Esophagus mucosa (tissue), 1 donor: Measurements from ENCODE around the gene PGA5. TPM values are rescaled to one million over a fixed set of nuclear protein-coding genes. Genes with fewer than 3 reads are reported as not detected.
"Not testable (repeated sequence)": the region's sequence is repeated elsewhere in the genome, so short reads cannot be mapped to it uniquely, and the experiment has no call there.

Experiments used
- ATAC-seq: fragments of 200-7000 bp; cut with Tn5 transposase; one replicate; pipeline ENCODE4 v1.9.1; 2020
- total RNA-seq: library from RNA; stranded (reverse); gene quantifications from one replicate; pipeline ENCODE4 v1.2.4, GENCODE V29; 2023
- donor health status: DM: yes; HTN: yes; CAD: no.

Gene PGA5
- total RNA-seq, 1 donor from 2014 or later: not detected

DNA sequence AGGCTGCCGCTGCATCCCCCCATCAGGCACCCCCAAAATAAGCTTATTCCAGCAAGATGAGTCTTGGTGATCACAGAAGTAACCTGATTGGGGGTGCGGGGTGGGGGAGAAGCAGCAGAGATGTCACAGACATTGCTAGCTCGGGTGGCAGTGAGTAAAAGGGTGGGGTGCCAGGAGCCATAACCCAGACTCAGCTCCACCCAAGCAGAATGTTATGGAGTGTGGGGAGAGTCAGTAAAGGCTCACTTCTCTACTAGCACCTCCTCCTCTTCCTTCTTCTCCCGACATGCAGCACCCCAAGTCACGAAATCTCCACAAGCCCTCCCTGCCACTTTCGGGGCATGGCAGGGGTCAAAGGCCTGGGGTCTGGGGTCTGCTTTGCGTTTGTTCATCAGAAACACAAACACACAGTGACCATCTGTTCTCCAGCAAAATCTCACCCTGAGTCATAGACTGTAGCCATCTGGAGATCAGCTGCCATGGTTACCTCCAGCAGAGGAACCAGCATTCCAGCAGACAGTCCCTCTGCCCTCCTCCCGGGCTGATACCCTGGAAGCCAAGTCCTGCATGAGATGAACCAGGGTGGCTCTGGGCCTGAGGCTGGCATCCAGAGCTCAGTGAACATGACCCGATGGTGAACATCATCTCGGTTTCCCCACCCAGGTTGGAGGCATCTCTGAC is 14.4 kb upstream of the PGA5 start:
- ATAC-seq: not testable (repeated sequence)

DNA sequence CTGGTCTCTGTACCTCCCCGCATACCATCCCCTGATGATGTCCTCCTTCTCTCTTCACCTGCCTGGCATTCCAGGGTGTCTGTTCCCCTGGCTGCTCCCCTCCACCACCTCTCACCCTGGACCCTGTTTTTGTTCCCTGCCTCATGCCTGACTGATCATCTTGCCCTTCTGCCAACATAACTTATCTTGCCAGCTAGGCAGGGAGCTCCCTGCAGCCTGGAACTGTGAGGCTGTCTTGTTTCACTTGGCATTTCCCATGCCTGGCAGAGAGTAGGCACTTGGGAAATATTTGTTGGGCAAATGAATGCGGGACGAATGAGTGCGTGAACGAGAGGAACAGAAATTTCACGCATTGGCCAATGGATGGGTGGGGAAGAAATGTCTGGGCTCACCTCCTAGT is 11.5 kb upstream of the PGA5 start:
- ATAC-seq: not testable (repeated sequence)

DNA sequence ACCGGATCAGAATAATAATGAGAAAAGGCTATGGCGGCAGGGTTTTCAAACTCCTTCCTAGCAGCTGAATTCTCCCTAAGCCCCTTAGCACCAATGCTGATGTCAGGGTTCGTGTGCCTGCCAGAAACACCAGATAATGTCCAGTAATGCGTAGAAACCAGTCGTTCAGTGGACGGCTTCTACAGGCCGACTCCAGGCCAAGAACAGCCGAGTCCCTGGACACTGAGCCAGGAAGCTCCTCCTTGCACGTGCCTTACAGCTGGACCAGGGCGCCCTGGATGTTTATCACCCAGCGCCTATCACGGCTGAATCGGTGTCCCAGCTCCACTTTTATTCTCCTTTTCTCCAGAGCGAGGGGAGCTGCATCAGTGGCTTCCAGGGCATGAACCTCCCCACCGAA is 9.9 kb upstream of the PGA5 start:
- not testable (repeated sequence) for ATAC-seq

DNA sequence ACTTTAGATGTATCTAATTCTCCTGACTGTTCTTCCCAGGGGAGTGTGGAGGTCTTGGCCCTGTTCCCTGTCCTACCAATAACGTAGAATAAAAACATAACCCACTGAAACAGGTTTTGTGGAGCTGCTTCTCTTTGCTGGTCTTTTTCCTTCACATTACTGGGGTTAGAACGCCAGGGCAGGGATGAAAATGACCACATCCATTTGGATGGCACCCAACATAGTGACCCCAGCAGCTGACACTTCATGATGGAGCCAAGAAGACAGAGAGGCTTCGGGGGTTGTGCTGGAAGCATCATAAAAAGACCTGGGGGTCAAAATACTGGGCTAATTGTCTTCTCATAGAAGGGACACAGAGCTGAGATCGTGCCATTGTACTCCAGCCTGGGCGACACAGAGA is 9.4 kb upstream of the PGA5 start:
- not testable (repeated sequence) for ATAC-seq

DNA sequence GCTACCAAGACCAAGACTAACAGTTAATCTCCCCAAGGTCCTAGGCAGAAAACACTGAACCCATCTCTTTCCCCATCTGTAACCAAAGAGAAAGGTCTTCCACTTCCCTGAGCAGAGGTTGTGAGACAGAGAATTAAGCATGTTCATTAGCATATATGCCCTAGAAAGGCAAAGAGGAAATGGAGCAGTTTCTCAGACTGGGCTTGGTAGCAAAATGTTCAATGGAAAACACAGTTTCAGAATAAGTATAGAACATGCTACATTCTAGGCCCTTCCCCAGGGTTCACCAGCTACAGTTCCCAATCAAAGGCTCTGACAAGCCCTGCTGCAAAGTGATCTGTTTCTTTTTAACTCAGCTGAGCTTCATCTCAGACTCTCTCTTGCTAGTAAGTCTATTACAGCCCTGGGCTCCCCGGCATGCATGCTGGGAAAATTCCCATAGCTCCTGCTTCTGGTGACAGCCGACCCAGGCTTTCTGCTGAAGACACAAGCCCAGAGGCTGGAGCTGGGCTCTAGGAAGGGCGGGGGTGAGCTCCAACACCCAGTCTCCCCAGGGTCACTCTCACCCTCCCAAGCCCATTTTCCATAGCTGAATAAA is 8.3 kb upstream of the PGA5 start:
- not testable (repeated sequence) for ATAC-seq

DNA sequence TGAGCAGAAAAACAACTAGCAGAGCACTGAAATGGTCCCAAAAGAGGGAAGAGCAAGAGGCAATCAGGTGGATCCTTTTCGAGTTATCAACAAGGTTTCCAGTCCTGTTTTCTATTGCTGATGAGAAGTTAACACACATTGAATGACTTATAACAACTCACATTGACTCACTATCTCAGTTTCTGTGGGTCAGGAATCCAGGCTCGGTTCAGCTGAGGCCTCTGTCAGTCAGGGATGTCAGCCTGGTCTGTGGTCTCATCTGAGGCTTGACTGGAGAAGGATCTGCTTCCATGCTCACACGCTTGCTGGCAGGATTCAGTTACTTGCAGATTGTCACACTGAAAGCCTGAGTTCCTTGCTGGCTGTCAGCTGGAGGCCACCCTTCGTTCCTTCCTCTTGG is 3.8 kb upstream of the PGA5 start:
- ATAC-seq: not testable (repeated sequence)

DNA sequence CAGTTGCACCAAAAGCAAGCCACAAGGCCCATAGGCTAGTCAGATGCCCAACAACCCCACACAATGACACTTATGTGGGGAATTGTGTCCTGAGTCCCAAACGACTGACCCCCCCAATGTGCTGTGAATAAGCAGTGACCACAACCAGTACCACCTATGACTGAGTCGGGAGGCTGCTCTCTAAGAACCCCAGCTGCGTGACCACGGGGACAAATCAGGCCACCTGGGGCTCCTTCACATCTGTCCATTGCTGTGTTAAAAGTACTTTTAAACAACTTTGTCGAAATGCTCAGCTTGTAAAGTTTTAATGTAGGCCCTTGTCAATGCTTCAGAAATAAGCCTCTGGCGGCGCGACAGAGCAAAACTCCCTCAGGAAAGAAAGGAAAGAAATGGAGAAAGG is 687 bp upstream of the PGA5 start:
- not testable (repeated sequence) for ATAC-seq

DNA sequence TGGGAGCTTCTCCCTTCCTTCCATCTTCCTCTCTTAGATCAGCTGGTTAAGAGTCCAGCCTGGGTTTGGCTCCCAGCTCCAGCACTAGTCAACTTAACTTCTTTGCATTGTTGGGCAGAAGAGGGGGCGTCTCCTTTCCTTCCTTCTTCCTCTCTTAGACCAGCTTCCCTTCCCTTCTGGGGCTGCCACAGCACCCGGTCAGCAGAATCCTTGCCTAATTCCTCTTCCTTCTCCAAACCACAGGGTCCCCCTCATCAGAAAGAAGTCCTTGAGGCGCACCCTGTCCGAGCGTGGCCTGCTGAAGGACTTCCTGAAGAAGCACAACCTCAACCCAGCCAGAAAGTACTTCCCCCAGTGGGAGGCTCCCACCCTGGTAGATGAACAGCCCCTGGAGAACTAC is 551 bp downstream of the PGA5 start:
- not testable (repeated sequence) for ATAC-seq

DNA sequence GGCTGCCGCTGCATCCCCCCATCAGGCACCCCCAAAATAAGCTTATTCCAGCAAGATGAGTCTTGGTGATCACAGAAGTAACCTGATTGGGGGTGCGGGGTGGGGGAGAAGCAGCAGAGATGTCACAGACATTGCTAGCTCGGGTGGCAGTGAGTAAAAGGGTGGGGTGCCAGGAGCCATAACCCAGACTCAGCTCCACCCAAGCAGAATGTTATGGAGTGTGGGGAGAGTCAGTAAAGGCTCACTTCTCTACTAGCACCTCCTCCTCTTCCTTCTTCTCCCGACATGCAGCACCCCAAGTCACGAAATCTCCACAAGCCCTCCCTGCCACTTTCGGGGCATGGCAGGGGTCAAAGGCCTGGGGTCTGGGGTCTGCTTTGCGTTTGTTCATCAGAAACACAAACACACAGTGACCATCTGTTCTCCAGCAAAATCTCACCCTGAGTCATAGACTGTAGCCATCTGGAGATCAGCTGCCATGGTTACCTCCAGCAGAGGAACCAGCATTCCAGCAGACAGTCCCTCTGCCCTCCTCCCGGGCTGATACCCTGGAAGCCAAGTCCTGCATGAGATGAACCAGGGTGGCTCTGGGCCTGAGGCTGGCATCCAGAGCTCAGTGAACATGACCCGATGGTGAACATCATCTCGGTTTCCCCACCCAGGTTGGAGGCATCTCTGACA is 4.4 kb downstream of the PGA5 start:
- ATAC-seq: not testable (repeated sequence)

DNA sequence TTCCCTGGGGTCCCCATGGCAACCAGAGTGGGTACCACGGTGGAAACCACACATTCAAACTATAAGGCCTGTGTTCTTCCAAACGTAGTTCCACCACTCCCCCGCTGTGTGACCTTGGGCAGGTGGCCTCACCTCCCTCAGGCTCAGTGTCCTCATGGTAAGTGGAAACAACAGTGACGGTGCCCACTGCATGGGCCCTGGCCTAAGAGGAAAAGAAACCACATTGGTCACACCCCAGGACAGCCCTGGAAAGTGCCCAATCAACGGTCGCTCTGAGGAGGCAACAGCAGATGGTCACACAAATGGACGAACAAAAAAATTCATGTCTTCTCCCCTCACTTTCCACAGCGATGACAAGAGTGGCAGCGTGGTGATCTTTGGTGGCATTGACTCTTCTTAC is 7.1 kb downstream of the PGA5 start:
- not testable (repeated sequence) for ATAC-seq

DNA sequence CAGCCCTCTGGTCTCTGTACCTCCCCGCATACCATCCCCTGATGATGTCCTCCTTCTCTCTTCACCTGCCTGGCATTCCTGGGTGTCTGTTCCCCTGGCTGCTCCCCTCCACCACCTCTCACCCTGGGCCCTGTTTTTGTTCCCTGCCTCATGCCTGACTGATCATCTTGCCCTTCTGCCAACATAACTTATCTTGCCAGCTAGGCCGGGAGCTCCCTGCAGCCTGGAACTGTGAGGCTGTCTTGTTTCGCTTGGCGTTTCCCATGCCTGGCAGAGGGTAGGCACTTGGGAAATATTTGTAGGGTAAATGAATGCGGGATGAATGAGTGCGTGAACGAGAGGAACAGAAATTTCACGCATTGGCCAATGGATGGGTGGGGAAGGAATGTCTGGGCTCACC is 8.2 kb downstream of the PGA5 start:
- not testable (repeated sequence) for ATAC-seq

DNA sequence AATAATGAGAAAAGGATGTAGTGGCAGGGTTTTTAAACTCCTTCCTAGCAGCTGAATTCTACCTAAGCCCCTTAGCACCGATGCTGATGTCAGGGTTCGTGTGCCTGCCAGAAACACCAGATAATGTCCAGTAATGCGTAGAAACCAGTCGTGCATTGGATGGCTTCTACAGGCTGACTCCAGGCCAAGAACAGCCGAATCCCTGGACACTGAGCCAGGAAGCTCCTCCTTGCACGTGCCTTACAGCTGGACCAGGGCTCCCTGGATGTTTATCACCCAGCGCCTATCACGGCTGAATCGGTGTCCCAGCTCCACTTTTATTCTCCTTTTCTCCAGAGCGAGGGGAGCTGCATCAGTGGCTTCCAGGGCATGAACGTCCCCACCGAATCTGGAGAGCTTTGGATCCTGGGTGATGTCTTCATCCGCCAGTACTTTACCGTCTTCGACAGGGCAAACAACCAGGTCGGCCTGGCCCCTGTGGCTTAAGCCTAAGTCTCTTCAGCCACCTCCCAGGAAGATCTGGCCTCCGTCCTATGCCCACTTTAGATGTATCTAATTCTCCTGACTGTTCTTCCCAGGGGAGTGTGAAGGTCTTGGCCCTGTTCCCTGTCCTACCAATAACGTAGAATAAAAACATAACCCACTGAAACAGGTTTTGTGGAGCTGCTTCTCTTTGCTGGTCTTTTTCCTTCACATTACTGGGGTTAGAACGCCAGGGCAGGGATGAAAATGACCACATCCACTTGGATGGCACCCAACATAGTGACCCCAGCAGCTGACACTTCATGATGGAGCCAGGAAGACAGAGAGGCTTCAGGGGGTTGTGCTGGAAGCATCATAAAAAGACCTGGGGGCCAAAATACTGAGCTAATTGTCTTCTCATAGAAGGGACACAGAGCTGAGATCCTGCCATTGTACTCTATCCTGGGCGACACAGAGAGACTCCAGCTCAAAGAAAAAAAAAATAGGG is 10.1 kb downstream of the PGA5 start:
- ATAC-seq: not testable (repeated sequence)

DNA sequence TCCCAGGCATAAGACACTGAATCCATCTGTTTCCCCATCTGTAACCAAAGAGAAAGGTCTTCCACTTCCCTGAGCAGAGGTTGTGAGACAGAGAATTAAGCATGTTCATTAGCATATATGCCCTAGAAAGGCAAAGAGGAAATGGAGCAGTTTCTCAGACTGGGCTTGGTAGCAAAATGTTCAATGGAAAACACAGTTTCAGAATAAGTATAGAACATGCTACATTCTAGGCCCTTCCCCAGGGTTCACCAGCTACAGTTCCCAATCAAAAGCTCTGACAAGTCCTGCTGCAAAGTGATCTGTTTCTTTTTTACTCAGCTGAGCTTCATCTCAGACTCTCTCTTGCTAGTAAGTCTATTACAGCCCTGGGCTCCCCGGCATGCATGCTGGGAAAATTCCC is 11.4 kb downstream of the PGA5 start:
- not testable (repeated sequence) for ATAC-seq

DNA sequence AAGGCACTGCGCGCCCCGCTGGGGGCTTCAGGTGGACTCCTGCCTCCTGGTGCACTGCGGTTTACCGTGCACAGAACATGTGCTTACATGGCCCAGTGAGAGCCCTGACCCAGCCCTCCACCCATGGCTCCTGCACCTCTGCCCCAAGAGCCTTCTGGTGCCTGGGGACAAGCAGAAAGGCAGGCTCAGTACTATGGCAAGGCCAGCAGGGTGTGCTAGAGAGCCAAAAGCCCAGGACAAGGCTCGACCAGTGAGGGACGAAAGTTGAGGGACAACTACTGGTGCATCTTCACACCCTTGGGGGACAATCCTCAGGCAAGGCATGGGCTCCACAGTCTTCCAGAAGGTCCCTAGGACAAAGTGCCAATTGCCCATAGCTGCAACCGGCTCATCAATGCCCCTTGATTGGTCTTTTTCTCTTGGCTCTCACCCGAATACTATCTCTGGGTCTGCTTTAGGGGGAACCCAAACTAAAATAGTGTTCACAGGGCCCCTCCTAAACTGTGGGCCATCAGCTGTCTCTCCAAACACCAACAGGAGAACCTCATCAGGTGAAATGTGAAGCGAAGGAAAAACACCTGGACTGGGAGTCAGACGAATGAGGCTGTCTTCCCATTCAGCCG is 13.5 kb downstream of the PGA5 start:
- peak; percentile 88 for ATAC-seq

DNA sequence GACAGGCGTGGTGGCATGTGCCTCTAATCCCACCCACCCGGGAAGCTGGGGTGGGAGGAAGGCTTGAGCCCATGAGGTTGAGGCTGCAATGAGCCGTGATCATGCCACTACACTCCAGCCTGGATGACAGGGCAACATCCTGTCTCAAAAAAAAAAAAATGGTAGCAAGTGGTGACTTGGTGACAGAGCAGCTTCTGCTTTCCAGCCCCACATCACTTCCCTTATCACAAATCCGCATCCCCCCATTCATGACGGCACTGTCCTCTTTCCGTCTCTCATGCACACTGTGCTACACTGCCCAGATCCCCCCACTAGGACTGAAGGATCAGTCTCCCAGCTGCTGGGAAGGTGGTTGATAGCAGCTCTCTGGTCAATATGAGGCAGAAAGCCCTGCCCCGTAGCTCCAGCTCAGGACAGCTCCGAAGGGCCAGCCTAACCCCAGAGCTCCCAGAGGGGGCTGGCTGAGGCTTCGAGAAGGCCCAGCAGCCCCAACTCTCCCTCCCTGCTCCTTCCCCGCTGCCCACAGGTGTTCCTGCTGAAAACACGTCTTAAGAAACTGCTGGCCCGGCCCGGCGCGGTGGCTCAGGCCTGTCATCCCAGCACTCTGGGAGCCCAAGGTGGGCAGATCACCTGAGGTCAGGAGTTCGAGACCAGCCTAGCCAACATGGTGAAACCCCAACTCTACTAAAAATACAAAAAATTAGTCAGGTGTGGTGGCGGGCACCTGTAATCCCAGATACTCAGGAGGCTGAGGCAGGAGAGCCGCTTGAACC is 15.9 kb downstream of the PGA5 start:
- no peak for ATAC-seq

DNA sequence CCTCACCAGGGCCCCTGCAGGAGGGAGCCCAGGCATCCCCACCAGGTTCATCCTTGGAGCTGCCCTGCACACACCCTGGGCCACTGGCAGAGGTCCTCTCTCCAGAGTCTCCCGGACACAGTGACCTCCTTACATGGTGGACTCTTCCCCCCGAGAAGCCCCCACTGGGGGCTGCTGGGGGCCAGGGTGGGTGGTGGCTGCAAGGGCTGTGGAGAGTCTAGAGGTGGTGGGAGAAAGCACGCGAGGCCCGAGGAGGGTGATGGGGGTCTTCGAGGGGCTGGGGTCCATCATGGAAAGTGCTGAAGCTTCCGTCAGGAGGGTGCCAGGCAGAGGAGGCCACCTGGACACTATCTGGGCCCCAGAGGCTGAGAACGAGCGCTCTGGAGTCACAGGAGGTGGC is 17.6 kb downstream of the PGA5 start:
- no peak for ATAC-seq

DNA sequence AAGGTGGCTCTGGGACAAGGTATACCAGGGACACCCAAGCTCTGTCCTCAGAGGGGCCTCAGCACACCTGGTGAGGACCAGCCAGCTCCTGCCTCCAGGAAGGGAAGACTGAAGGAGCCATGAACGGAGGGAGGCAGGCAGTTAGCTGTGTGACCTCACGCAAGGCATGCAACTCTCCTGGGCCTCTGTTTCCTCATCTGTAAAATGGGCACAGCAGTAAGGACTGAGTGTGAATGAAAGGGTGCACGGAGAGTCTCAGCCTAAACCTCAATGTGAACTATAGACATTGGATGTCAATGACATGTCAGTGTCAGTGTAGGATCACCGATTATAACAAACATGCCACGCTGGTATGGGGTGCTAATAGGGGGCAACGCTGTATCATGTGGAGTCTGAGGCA is 18.4 kb downstream of the PGA5 start:
- ATAC-seq: no peak

DNA sequence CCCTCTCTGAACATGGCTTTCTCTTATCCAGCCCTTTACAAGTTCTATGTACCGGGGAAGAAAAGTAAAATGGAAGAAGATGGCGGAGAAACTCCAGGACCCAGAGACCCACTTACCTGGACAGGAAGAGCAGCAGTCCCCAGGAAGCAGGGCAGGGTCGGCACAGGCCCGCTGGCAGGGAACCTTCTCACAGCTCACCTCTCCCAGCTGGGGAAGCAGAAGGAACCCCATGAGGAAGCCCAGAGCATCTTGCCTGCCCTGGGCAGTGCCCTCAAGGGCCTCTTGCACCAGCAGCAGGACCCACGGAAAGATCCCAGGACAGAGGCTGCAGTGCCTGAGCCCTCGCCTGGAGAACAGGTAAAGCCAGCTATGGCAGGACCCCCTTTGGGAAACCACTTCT is 23.4 kb downstream of the PGA5 start:
- ATAC-seq: no peak

DNA sequence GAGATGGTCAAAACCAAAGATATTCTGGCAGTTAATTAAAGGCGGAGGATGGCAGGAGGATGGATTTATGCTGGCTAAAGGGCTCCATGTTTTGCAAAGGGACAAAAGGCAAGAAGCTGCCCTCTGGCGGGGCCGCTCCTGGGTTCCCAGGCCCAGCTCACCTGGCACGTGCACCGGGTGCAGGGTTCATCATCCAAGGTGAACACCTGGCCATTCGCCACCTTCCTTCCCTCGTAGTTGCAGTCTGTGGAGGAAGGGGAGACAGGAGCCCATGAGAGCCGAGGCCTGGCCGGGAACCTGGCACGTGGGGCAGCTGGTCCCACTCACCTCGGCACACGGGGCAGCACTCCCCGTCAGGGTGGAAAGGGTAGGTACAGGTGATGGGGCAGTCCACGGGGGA is 23.8 kb downstream of the PGA5 start:
- no peak for ATAC-seq

DNA sequence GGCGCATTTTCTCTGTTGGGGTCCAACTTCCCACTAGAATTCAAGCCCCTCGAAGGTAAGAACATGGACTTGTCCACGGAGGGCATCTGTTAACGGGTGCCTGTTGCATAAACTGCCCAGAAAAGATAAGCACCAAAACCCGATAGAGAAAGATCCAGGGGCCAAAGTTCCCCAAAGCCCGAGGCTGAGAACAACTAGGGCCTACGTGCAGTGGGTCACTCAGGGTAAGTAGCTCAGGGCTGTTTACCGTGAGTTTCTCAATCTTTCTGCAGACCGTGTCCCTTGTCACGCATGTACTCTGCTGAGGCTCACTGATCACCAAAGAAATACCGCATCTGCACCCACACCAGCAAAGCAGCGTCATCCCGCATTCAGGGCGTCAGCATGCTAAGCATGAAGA is 24.4 kb downstream of the PGA5 start:
- no peak for ATAC-seq

DNA sequence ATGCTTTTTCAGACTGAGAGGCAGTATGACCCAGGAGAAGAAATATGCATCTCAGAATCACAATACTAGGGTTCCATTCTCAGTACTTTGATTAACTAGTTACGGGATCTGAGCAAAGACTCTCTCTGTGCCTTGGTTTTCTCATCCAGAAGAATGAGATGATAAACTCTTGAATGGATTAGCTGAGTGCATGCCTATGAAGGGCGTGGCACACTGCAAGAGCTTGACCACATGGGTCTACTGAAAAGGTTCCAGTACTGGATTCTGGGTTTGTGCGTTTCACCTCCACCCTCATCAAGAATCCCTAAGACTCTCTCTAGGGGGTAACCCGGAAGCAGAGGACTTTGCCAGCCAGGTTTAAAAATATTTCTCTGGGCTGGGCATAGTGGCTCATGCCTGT is 25.6 kb downstream of the PGA5 start:
- ATAC-seq: peak; percentile 37

DNA sequence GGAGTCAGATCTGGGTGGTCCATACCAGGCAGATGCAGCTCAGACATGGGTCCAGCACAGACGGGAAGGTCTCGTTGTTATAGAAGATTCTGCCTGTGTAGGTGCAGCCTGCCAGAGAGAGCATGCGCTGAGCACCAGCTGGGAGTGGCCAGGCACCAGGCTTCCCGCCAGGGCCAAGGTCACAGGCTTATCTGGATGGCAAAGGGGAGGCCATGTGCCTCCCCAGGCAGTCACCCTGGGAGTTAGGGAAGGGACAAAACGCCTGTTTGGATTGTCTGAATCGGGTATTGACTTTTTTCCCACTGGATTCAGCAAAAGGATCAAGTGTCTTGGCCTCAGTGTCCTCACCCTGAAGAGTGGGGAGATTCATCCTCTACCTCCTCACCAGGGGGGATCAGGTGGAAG is 26.5 kb downstream of the PGA5 start:
- no peak for ATAC-seq
